Endodermal cell (in vitro differentiated cells): ENCODE data around the gene S1PR3. TPM values are rescaled to one million over a fixed set of nuclear protein-coding genes. Genes with fewer than 3 reads are reported as not detected.

Source experiments
- DNase-seq: peaks from one replicate; pipeline ENCODE4 v3.0.0-alpha.2; 2017
- H3K27ac ChIP-seq: 2 replicates; pipeline ENCODE4 v1.5.1; 2013; ENCODE audit warnings: mild to moderate bottlenecking, low read depth, low read length, moderate library complexity
- H3K27me3 ChIP-seq: 2 replicates; pipeline ENCODE4 v1.6.1; 2013; ENCODE audit warnings: mild to moderate bottlenecking, low read length, moderate library complexity; ENCODE audit not compliant: insufficient read depth, control insufficient read depth, poor library complexity, severe bottlenecking
- H3K36me3 ChIP-seq: 2 replicates; pipeline ENCODE4 v1.7.0; 2013; ENCODE audit warnings: mild to moderate bottlenecking, low read length, moderate library complexity; ENCODE audit not compliant: control insufficient read depth, insufficient read depth
- H3K4me1 ChIP-seq: one replicate; pipeline ENCODE4 v1.7.0; 2013; ENCODE audit warnings: low read length; ENCODE audit not compliant: control insufficient read depth, insufficient read depth
- H3K4me3 ChIP-seq: 2 replicates; pipeline ENCODE4 v1.5.1; 2013; ENCODE audit warnings: mild to moderate bottlenecking, low read length, moderate library complexity
- H3K9ac ChIP-seq: 2 replicates; pipeline ENCODE4 v1.6.1; 2013; ENCODE audit warnings: mild to moderate bottlenecking, low read length, moderate library complexity; ENCODE audit not compliant: poor library complexity, severe bottlenecking; ENCODE audit errors: extremely low read depth
- H3K9me3 ChIP-seq: 2 replicates; pipeline ENCODE4 v1.6.1; 2013; ENCODE audit warnings: mild to moderate bottlenecking, low read length, moderate library complexity; ENCODE audit not compliant: control insufficient read depth
- H3K27ac Mint-ChIP-seq: 2 replicates; pipeline ENCODE4 v1.8.0; 2020; ENCODE audit warnings: mixed read lengths
- H3K27me3 Mint-ChIP-seq: 2 replicates; pipeline ENCODE4 v1.8.0; 2021; ENCODE audit warnings: mild to moderate bottlenecking, mixed read lengths; ENCODE audit not compliant: insufficient read depth
- H3K36me3 Mint-ChIP-seq: 2 replicates; pipeline ENCODE4 v1.8.0; 2020; ENCODE audit warnings: low read depth, mixed read lengths
- H3K4me1 Mint-ChIP-seq: 2 replicates; pipeline ENCODE4 v1.8.0; 2020; ENCODE audit warnings: mixed read lengths
- H3K4me3 Mint-ChIP-seq: 2 replicates; pipeline ENCODE4 v1.8.0; 2020; ENCODE audit warnings: mild to moderate bottlenecking, moderate library complexity, mixed read lengths
- H3K9me3 Mint-ChIP-seq: 2 replicates; pipeline ENCODE4 v1.8.0; 2020; ENCODE audit warnings: mild to moderate bottlenecking, mixed read lengths
- CTCF ChIP-seq: fragments of 200-600 bp; sonication (generic); conservative IDR thresholded peaks from 2 replicates; pipeline ENCODE4 v1.5.0; 2021; ENCODE audit warnings: antibody characterized with exemption, mild to moderate bottlenecking
- WGBS, 2 experiments: methylation state at CpG; one replicate each; pipeline versions ENCODE4 v1.1.5 to v1.1.7; 2013; ENCODE audit warnings: missing lambda C conversion rate in 2 of 2, mixed read lengths in 1 of 2; ENCODE audit not compliant: insufficient coverage in 1 of 2, insufficient read length in 1 of 2; 5-methylcytosine and 5-hydroxymethylcytosine counted together
- total RNA-seq, 2 donors: library from RNA; stranded (reverse); fragmentation: NEBNext Ultra II Directional in 1 of 2; extraction: Animal tissue kit (Norgen Biotek cat#: 25700) in 1 of 2; gene quantifications; 2 replicates in 1 of 2; 3 replicates in 1 of 2; pipeline ENCODE4 v1.2.1, GENCODE V29; 2021

Gene S1PR3
- total RNA-seq, 2 donors from 2014 or later: 53.6 to 95.2 TPM

GRCh38 chr9:88996921-88997235, 5.6 kb downstream of the S1PR3 start:
- Mint-ChIP-seq H3K36me3 (peaks cover 73% of the 10 kb centered on the region), H3K27me3 (peaks cover 3% of the 10 kb centered on the region), H3K4me1 (peaks cover 40% of the 10 kb centered on the region), H3K9me3 (no peaks in the 10 kb centered on the region), H3K4me3 (peak overlapping the region; percentile 95), H3K27ac (no peak overlapping the region)
- no peak overlapping the region for H3K27ac ChIP-seq
- H3K9me3 ChIP-seq: no peaks in the 10 kb centered on the region
- H3K9ac ChIP-seq: no peak overlapping the region
- no peaks in the 10 kb centered on the region for H3K27me3 ChIP-seq
- 93 to 100% methylated on average over 3 to 4 of the region's 4 CpGs for WGBS, 2 experiments
- peaks cover 22% of the 10 kb centered on the region for H3K4me1 ChIP-seq
- no peak for TF ChIP-seq CTCF
- H3K4me3 ChIP-seq: peak overlapping the region; percentile 97
- no peak for DNase-seq
- H3K36me3 ChIP-seq: peaks cover 79% of the 10 kb centered on the region

GRCh38 chr9:88997646-88998045, 6.4 kb downstream of the S1PR3 start:
- WGBS, 2 experiments: 94 to 96% methylated on average over 8 of the region's 8 CpGs
- peaks cover 22% of the 10 kb centered on the region for H3K4me1 ChIP-seq
- peaks cover 1% of the 10 kb centered on the region for H3K27me3 Mint-ChIP-seq
- DNase-seq: no peak
- peaks cover 81% of the 10 kb centered on the region for H3K36me3 ChIP-seq
- H3K4me1 Mint-ChIP-seq: peaks cover 38% of the 10 kb centered on the region
- no peak overlapping the region for H3K27ac Mint-ChIP-seq
- H3K27me3 ChIP-seq: no peaks in the 10 kb centered on the region
- peaks cover 79% of the 10 kb centered on the region for H3K36me3 Mint-ChIP-seq
- no peak overlapping the region for H3K4me3 Mint-ChIP-seq
- peak overlapping the region; percentile 97 for H3K4me3 ChIP-seq
- H3K9ac ChIP-seq: no peak overlapping the region
- no peak overlapping the region for H3K27ac ChIP-seq
- no peak for TF ChIP-seq CTCF
- no peaks in the 10 kb centered on the region for H3K9me3 ChIP-seq
- no peaks in the 10 kb centered on the region for H3K9me3 Mint-ChIP-seq

GRCh38 chr9:88998503-88998902, 7.2 kb downstream of the S1PR3 start:
- DNase-seq: no peak
- Mint-ChIP-seq H3K36me3 (peaks cover 81% of the 10 kb centered on the region), H3K4me3 (no peak overlapping the region), H3K9me3 (no peaks in the 10 kb centered on the region), H3K27me3 (no peaks in the 10 kb centered on the region), H3K27ac (no peak overlapping the region), H3K4me1 (peaks cover 35% of the 10 kb centered on the region)
- Histone ChIP-seq H3K36me3 (peaks cover 82% of the 10 kb centered on the region), H3K27ac (no peak overlapping the region), H3K4me3 (no peak overlapping the region), H3K27me3 (no peaks in the 10 kb centered on the region), H3K9ac (no peak overlapping the region), H3K4me1 (peaks cover 22% of the 10 kb centered on the region), H3K9me3 (no peaks in the 10 kb centered on the region)
- TF ChIP-seq CTCF: no peak
- 84 to 86% methylated on average over 2 of the region's 2 CpGs for WGBS, 2 experiments
